GM18517 (cell line): ENCODE results near the gene GPALPP1.
"Not testable (repeated sequence)": the region's sequence is repeated elsewhere in the genome, so short reads cannot be mapped to it uniquely, and the experiment has no call there.

Experiments used
- ATAC-seq: cut with Tn5 transposase; IDR thresholded peaks from one replicate; pipeline ENCODE4 v1.9.1; 2021; ENCODE audit warnings: mild to moderate bottlenecking, moderate library complexity; ENCODE audit not compliant: unreplicated experiment

GPALPP1 gene

GRCh38 chr13:45060062-45060461, 70.7 kb downstream of the GPALPP1 start:
- no peak for ATAC-seq

- ATAC-seq = no peak
Measured at GRCh38 chr13:45063261-45063860, 74.0 kb downstream of the GPALPP1 start.

- not testable (repeated sequence) for ATAC-seq
Measured at GRCh38 chr13:45063889-45064288, 74.6 kb downstream of the GPALPP1 start.

GRCh38 chr13:45064889-45065288, 75.6 kb downstream of the GPALPP1 start:
- no peak for ATAC-seq

- no peak for ATAC-seq
Measured at GRCh38 chr13:45068036-45069001, 79.0 kb downstream of the GPALPP1 start.

GRCh38 chr13:45073809-45074208, 84.5 kb downstream of the GPALPP1 start:
- no peak for ATAC-seq

GRCh38 chr13:45074721-45075120, 85.4 kb downstream of the GPALPP1 start:
- ATAC-seq = no peak

- ATAC-seq = no peak
Measured at GRCh38 chr13:45078003-45078402, 88.7 kb downstream of the GPALPP1 start.
